CD4-positive, alpha-beta T cell treated with Interleukin-21 for 1 hour (primary cell): Measurements from ENCODE around the gene CD72.
"Not testable (repeated sequence)": the region's sequence is repeated elsewhere in the genome, so short reads cannot be mapped to it uniquely, and the experiment has no call there.

Source experiments
- DNase-seq: peaks from one replicate; pipeline ENCODE4 v3.0.0-alpha.2; 2020

The CD72 gene

DNA sequence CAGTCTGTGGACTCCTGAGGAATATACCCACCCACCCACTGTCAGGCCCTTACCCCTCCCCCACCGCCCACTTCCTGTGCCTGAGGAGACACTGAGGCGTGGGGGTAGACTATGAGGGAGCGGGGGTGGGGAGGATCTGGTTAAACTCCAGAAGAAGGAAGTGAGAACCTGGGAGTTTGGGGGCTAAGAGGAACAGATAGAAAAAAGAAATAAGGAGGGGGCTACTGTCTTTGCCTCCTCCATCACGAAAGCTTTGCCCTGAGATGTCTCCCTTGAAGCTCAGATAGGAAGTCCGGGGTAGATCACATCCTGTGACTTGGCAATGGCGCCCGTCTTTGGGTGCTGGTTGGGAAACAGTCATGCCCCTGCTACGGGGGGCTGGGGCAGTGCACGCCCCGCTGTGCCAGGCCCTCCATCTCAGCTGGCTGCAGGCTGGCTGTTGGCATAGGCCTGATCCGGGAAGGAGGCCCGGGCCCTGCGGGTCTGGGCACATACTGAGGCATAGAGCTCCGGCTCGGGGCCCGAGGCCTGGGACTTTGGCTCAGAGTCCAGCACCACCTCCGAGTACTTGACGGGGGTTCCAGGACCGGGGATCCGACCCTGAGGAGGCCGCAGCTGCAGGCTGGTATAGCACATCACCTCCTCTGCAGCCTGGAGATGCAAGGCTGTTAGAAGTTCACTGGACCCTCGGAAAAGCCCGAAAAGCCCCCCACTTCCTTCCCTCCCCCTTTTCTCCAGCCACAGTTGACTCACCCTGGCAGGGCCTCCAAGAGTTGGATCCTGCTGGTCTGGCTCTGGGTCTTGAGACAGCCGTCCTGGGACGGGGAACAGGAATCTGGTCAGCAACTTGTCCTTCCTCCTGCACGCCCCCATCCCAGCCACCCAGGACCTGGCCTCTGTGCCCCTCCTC, 31.5 kb upstream of the CD72 start:
- peak; percentile 50 for DNase-seq

GRCh38 chr9:35646533-35647265, 28.5 kb upstream of the CD72 start:
- DNase-seq: peak; percentile 91

- DNase-seq: peak; percentile 18
Observed at GRCh38 chr9:35646153-35646532, 27.9 kb upstream of the CD72 start.

- DNase-seq: not testable (repeated sequence)
Observed at GRCh38 chr9:35645736-35646135, 27.5 kb upstream of the CD72 start.

DNA sequence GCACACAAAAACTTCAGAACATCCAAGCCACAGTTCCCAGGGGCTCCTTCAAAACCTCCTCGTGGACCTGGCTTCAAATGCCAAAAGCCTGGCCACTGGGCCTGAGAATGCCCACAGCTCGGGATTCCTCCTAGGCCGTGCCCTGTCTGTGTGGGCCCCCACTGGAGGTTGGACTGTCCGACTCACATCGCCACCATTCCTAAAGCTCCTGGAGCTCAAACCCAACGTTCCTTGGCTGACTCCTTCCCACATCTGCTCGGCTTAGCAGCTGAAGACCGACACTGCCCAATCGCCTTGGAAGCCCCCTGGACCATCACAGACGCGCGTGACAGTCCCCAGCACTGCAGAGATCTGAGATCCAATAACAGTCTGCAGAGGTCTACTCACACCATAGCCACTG, 24.8 kb upstream of the CD72 start:
- no peak for DNase-seq

- DNase-seq: not testable (repeated sequence)
Observed at GRCh38 chr9:35641478-35641877, 23.3 kb upstream of the CD72 start.

DNA sequence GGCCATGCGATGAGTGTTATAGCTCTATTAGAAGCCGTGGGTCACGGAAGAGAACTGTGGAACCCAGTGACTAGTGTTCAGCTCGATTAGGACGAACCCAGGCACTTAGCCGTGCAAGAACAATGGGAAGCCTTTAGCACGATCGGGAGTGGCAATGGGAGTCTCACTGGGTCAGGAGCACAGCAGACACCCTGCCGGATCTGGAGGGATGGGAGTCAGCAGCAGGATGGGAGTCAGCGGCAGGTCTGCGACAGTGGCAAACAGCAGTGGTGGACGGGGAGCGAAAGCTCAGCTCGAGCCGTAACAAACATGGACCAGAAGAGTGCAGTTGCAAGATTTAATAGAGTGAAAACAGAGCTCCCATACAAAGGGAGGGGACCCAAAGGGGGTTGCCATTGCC, 22.2 kb upstream of the CD72 start:
- DNase-seq: not testable (repeated sequence)

GRCh38 chr9:35639631-35640030, 21.4 kb upstream of the CD72 start:
- no peak for DNase-seq

DNA sequence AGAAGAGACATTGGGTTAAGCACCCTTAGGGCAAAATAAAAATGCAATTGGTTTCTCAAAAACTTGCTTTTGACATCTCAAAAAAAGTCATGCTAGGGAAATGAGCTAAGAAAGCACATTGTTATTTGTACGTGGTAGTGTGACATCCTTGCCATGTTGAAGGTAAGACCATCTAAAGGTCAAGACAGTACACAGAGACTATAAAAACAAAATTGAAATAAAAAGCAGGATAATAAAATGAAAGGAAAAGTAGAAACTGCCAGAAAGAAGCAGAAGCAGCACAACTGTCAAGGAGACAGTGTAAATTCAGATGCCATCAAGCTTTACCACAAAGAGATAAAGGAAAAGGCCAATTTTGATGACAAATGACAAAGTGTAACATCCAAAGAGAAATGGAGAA, 21.0 kb upstream of the CD72 start:
- not testable (repeated sequence) for DNase-seq

GRCh38 chr9:35638751-35639150, 20.5 kb upstream of the CD72 start:
- peak; percentile 62 for DNase-seq

- not testable (repeated sequence) for DNase-seq
Observed at GRCh38 chr9:35637427-35637955, 19.3 kb upstream of the CD72 start.

GRCh38 chr9:35636877-35637246, 18.6 kb upstream of the CD72 start:
- DNase-seq: not testable (repeated sequence)

DNA sequence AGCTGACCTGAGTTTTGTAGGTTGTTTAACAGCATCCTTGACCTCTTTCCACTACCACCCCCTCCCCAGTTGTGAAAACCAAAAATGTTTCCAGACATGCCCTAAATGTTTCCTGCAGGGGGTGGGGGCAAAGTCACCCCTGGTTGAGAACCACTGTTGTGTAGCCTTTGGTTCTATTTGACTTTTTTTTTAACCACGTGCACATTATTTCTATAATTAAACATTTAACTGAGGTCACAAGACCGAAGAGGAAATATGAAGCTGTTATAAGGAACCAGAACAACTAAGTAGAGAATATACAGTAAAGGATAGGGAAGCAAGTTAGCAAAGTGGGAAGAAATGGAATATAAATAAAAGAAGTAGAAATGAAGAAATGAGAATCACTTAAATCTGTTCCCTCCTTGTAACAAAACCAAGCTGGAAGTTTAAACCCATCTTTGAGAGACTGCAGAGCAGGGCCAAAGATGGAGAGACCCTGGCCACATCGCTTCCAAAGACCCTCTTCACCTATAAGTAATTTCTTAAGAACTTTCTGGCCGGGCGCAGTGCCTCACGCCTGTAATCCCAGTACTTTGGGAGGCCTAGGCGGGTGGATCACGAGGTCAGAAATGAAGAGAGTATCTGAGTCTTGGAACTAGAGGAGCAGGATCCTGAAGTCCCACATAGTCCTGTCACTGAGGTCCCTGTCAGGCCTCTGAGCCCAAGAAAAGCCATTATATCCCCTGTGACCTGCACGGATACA, 18.1 kb upstream of the CD72 start:
- DNase-seq: no peak

- no peak for DNase-seq
Observed at GRCh38 chr9:35635730-35636129, 17.5 kb upstream of the CD72 start.

- no peak for DNase-seq
Observed at GRCh38 chr9:35629597-35629996, 11.4 kb upstream of the CD72 start.

DNA sequence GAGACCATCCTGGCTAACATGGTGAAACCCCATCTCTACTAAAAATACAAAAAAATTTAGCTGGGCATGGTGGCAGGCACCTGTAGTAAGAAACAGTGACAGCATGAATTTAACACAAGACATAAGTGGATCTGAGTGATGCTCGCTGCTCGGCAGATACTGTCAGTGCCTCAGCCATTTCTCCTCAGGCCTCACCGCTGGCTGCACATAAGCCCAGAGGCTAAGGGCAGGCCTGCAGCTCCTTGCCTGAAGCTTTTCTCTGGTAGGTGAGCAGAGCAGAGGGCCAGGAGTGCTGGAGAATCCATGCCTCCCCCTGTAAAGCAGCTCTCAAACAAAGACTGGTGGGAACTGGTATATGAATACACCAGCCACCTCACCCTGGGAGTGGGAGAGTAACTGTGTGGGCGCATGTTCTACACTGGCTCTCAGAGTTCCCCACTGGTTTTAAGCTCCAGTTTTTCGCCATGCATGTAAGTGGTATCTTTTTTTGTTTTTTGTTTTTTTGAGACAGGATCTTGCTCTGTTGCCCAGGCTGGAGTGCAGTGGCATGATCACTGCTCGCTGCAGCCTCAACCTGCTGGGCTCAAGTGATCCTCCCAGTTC, 10.3 kb upstream of the CD72 start:
- DNase-seq: no peak

DNA sequence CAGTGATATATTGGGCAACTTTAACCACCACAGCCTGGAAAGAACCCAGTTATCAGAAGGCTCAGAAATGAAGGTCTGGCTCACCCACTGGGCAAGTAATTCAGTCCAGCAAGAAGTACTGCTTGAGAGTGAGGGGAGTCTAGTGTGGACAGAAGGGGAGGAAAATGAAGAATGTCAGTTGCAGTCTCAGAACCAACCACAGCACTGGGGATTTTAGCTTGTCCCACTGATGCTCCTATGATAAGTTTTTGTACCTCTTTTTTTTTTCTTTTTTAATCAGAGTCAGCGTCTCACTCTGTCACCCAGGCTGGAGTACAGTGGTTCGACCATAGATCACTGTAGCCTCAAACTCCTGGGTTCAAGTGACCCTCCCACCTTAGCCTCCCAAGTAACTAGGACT, 9.4 kb upstream of the CD72 start:
- no peak for DNase-seq

DNA sequence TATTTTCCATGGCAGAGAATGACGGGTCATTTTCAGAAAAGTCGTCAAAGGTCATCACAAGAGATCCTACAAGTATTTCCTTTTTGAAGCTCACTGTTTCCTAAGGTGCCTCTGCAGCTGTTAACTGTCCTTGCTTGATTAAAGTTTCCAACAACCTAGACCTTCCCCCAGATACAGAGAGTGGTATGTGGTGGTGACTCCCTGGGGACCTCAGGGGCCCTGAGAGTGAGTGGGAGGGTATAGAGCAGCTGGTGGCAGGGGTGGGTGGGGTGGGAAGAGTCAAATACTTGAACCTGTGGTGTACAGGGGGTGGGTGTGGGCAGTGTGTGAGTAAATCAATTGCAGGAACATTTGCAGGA, 1.6 kb upstream of the CD72 start:
- no peak for DNase-seq

DNA sequence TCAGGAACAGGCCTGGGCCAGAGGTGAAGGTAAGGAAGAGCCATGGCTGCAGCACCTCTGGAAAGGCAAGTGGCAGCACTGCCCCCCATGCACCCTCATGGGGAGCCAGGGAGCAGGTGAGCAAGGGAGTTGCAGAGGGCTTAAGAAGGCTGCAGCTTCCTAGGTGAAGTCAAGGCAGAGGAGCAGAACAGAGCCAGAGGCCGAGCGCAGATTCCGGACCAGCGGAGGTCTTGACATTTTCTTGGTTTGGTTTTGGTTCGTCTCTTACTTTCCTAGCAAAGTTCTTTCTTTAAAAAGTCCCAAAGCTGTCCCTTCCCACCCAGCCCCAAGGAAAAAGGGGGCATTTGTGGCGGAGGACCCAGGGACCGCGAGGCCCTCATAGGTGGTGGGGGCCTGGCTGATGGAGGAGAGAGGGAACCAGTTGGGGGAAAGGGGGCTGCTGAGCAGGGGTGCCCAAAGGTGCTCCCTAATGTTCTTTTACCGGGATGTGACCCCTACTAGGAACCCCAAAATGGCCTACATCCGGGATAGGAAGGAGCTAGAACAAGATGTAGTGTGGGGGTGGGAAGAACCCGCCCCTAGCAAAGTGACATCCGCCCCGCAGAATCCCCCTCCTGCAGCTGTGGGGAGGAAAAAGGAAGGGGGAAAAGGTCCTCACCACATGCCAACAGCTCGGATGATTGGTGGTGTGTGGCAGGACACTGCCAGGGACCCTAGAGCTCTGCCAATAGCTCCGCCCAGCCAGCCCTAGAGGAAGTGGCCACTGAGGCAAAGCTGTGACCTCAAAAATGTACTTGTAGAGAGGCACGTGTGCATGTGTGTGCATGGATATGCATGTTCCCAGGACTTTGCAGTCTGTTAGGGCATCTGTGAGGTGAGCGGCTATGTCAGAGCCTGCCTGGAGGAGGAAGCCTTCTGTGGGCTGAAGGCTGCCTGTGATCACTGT, 914 bp upstream of the CD72 start:
- DNase-seq: peak; percentile 68

GRCh38 chr9:35617548-35617947, 665 bp downstream of the CD72 start:
- DNase-seq: no peak

DNA sequence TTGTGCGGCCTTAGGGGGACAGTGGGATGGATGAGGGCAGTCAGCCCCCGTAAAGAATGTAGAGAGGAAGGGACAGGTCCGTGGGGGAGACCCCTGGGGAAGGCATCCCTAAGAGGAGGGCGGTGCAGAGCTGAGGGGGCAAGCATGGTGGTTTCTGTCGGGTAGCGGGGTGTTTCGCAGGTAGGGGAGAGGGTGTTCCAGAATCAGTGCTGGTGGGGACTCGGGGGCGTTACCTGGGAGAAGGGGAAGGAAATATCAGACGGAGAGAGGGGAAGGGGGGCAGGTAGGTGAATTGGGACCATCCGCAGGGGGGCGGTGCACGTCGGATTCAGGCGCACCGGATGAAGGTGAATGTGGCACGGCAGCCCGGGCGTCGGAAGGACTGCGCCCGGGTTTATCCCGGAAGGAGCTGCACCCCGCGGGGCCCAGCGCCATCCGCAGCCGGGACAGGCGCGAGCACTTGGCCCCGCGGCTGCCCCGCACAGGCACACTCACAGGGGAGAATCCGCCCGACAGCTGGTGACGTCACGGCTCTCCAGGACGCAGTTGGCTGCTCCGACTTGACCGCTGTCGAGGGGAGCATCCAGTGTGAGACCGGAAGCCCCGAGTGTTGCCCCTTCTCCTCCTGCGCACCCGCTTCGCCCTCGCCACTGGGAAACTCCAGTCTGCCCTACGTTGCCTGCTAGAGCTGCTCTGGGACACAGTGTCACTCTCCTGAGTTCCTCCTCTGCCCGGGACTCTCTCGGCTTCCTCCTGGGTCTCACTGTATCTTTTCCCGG, 1.3 kb downstream of the CD72 start:
- DNase-seq: peak; percentile 83
